ENCODE data around the gene HGS.

DNA sequence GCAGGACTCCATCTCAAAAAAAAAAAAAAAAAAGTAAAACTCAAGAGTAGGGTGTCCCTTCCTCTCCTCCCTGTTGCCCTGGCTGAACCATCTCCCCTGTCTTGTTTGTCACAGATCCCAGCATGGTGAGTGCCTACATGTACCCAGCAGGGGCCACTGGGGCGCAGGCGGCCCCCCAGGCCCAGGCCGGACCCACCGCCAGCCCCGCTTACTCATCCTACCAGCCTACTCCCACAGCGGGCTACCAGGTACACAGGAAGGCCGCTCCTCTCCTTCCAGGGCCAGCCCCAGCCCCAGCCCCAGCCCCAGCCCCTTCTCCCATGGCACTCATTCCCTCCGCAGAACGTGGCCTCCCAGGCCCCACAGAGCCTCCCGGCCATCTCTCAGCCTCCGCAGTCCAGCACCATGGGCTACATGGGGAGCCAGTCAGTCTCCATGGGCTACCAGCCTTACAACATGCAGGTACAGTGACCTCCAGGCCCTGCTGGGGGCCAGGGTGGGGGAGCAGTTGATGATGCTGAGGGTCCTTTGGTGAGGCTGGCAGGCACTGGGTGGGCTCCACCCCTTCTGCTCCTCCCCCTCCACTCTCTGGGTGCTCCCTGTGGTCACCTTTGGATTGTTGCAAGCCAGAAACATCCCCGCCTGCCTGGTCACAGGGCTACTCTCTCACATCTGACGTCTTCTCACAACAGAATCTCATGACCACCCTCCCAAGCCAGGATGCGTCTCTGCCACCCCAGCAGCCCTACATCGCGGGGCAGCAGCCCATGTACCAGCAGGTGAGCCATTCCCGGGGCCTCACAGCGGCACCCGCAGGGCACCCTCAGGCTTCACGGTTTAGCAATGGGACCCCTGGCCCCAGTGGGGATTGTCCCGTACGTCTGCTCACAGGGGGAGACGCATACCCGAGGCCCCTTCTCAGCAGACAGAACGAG, 16.8 kb downstream of the HGS start:
- TF ChIP-seq EZH2 (IDR thresholded peaks at IDR 0.05; ENCODE audit: insufficient read depth, poor library complexity, severe bottlenecking) (no peak), EZH2phosphoT487 (IDR thresholded peaks at IDR 0.05; ENCODE audit: insufficient read depth, low read depth) (no peak)
